DOHH2 (cell line): ENCODE results near the gene PHLDB2.
A peak's percentile ranks its signal among the peaks of the same experiment; 100 is the strongest.

Source experiments
- H3F3A ChIP-seq: fragments of 200-600 bp; sonication (generic), shearing (Covaris generic); 2 replicates; pipeline ENCODE4 v1.6.0; 2016; ENCODE audit warnings: antibody characterized with exemption, mild to moderate bottlenecking; ENCODE audit not compliant: control insufficient read depth, insufficient read depth
- H3K27ac ChIP-seq: fragments of 200-600 bp; sonication (generic); 2 replicates; pipeline ENCODE4 v1.5.1; 2014; ENCODE audit warnings: low read depth, mild to moderate bottlenecking, low read length, moderate library complexity
- H3K27me3 ChIP-seq: fragments of 200-600 bp; sonication (generic); 2 replicates; pipeline ENCODE4 v1.6.1; 2014; ENCODE audit warnings: mild to moderate bottlenecking, low read length, mixed read lengths; ENCODE audit not compliant: control insufficient read depth
- H3K36me3 ChIP-seq: fragments of 200-600 bp; sonication (generic); 2 replicates; pipeline ENCODE4 v1.6.1; 2014; ENCODE audit warnings: mild to moderate bottlenecking, low read length, moderate library complexity, mixed read lengths; ENCODE audit not compliant: control insufficient read depth
- H3K4me1 ChIP-seq: fragments of 200-600 bp; sonication (generic); 2 replicates; pipeline ENCODE4 v1.6.1; 2014; ENCODE audit warnings: mild to moderate bottlenecking, low read length, mixed read lengths; ENCODE audit not compliant: control insufficient read depth
- H3K4me2 ChIP-seq: fragments of 200-600 bp; sonication (generic); 2 replicates; pipeline ENCODE4 v1.6.0; 2014; ENCODE audit warnings: mild to moderate bottlenecking, low read length, moderate library complexity
- H3K4me3 ChIP-seq: fragments of 200-600 bp; sonication (generic); 2 replicates; pipeline ENCODE4 v1.5.1; 2014; ENCODE audit warnings: mild to moderate bottlenecking, low read length, mixed read lengths
- H3K79me2 ChIP-seq: fragments of 200-600 bp; sonication (generic); 2 replicates; pipeline ENCODE4 v1.6.1; 2014; ENCODE audit warnings: mild to moderate bottlenecking, low read length, mixed read lengths; ENCODE audit not compliant: control insufficient read depth
- H3K9me2 ChIP-seq: fragments of 200-600 bp; sonication (generic); replicated peaks from 2 replicates; pipeline ENCODE4 v1.6.1; 2014; ENCODE audit warnings: mild to moderate bottlenecking, low read length, mixed read lengths; ENCODE audit not compliant: control insufficient read depth
- H3K9me3 ChIP-seq: fragments of 200-600 bp; sonication (generic); 2 replicates; pipeline ENCODE4 v1.6.1; 2014; ENCODE audit warnings: antibody characterized with exemption, low read length, mixed read lengths; ENCODE audit not compliant: control insufficient read depth, insufficient read depth
- H4K20me1 ChIP-seq: fragments of 200-600 bp; sonication (generic); 2 replicates; pipeline ENCODE4 v1.6.0; 2014; ENCODE audit warnings: low read depth, mild to moderate bottlenecking, antibody characterized with exemption, low read length, moderate library complexity; ENCODE audit not compliant: control insufficient read depth, insufficient read depth
- EZH2phosphoT487 ChIP-seq: fragments of 200-600 bp; sonication (generic); IDR thresholded peaks from 2 replicates; pipeline ENCODE4 v1.6.1; 2017; ENCODE audit warnings: borderline replicate concordance, mild to moderate bottlenecking, antibody characterized with exemption, low read length, moderate library complexity, mixed read lengths
- TF ChIP-seq, protein P1 (sequence below): fragments of 200-600 bp; sonication (generic); IDR thresholded peaks from one replicate; pipeline ENCODE4 v1.5.1; 2014; ENCODE audit warnings: antibody characterized with exemption, mild to moderate bottlenecking, low read depth, low read length; ENCODE audit not compliant: poor library complexity, severe bottlenecking

PHLDB2 gene

DNA sequence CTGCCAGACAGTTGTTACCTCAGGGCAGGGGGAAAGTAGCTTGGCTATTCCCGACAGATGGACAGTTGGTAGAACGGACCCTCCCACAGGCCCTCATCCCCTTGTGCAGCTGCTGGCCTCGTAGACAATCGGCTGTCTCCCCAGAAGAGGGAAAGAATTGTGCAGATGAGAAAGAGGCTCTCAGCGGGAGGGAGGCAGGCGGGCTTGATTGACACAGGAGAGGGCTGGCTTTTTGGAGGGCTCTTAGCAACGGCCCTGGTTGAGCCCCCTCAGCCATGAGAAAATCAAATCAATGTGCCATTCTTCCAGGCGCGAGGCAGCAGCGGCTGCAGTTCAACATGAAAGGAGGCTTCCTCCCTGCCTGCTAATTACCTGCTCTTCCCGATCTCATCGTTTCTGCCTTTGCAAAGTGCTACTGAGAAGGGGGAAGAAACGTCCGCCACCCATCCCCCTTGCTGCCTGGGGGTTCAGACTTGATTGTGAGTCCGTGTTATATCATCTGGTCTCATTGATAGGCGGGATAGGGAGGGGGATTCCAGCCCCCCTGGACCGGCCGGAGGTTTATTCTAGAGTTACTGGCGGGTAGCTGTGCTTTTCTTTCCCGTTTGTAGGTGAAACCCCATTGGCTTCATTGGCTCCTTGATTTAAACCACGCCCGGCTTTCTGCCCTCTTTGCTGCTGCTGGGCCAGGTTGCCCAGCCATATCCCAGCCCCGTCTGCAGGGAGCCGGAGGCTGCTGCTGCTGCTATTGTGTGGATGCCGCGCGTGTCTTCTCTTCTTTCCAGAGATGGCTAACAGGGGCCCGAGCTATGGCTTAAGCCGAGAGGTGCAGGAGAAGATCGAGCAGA is 139.8 kb downstream of the PHLDB2 start, which contains the start of gene TAGLN3:
Gene TAGLN3, plus strand, starts transcription at position 287 of the 848 bp plus-strand sequence. Its CDS starts 501 bp downstream, at position 788.
- no peak for TF ChIP-seq EZH2phosphoT487
- TF ChIP-seq, protein P1, sequence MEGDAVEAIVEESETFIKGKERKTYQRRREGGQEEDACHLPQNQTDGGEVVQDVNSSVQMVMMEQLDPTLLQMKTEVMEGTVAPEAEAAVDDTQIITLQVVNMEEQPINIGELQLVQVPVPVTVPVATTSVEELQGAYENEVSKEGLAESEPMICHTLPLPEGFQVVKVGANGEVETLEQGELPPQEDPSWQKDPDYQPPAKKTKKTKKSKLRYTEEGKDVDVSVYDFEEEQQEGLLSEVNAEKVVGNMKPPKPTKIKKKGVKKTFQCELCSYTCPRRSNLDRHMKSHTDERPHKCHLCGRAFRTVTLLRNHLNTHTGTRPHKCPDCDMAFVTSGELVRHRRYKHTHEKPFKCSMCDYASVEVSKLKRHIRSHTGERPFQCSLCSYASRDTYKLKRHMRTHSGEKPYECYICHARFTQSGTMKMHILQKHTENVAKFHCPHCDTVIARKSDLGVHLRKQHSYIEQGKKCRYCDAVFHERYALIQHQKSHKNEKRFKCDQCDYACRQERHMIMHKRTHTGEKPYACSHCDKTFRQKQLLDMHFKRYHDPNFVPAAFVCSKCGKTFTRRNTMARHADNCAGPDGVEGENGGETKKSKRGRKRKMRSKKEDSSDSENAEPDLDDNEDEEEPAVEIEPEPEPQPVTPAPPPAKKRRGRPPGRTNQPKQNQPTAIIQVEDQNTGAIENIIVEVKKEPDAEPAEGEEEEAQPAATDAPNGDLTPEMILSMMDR: no peak
- Histone ChIP-seq H3K27me3 (peaks cover 15% of the 10 kb centered on the region), H3K9me3 (no peaks in the 10 kb centered on the region), H3K79me2 (no peaks in the 10 kb centered on the region), H3K27ac (no peak within 1 kb of the TSS), H3K36me3 (no peaks in the 10 kb centered on the region), H4K20me1 (no peaks in the 10 kb centered on the region), H3K9me2 (no peaks in the 10 kb centered on the region), H3K4me3 (peak within 1 kb of the TSS; percentile 12), H3K4me2 (peak within 1 kb of the TSS; percentile 50), H3K4me1 (peaks cover 7% of the 10 kb centered on the region; the same call in 1 of the 2 replicates), H3F3A (no peaks in the 10 kb centered on the region)

DNA sequence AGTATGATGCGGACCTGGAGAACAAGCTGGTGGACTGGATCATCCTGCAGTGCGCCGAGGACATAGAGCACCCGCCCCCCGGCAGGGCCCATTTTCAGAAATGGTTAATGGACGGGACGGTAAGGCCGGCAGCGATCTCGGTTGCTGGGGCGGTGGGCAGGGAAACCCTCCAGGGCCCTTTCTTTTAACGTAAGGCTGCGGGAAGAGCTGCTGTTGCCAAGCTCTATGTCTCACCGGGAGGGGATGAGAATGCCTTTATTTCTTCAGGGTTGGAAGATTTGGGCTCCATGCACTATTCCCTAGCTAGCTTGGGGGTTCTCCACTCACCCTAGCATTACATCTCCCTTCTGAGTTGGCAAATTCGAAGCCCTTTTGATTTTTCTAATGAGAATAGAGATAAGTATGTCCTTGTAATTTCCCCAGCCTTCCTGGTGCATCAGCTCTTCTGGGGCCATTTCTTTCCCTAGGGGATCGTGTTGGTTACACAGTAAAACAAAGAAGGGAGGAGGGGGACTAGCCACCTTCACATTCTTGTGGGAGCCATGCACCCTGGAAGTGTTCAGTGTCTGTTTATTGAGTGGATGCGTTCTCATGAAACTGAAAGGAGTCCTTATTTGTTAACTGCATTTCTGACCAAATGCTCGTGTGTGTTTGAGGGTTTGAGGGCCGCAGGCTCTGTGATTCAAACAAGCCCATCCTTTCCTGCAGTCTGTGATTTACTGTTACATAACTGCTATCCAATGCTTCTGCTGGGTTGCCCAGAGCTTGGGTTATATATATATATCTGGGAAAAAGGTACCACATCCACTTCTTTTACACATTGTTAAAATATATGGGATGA is 140.6 kb downstream of the PHLDB2 start:
- Histone ChIP-seq H3K27ac (no peak overlapping the region), H4K20me1 (no peaks in the 10 kb centered on the region), H3K4me1 (peaks cover 7% of the 10 kb centered on the region; the same call in 1 of the 2 replicates), H3K79me2 (no peaks in the 10 kb centered on the region), H3K9me2 (no peaks in the 10 kb centered on the region), H3F3A (no peaks in the 10 kb centered on the region), H3K9me3 (no peaks in the 10 kb centered on the region), H3K36me3 (no peaks in the 10 kb centered on the region), H3K4me2 (peak overlapping the region; percentile 50; the same call in 1 of the 2 replicates), H3K27me3 (peaks cover 15% of the 10 kb centered on the region), H3K4me3 (no peak overlapping the region)
- TF ChIP-seq, protein P1: no peak
- TF ChIP-seq EZH2phosphoT487: no peak

DNA sequence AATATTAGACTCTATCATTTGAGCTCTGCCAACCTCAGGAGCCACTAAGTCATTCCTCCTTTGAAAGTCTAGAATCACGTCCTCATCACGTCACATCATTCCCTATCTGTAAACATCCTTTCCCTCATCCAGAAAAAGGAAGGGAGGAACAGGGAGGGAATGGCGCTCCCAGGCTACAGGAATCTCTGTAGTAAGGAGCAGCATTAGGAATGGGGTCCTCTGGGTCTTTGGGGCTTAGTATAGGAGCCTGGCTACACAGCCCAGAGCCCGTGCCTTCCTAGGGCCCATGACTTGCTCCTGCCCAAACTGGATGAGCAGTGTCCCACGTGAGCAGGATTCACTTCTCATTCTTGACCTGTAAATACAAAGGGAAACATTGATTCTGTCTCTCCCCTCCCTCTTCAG is 141.3 kb downstream of the PHLDB2 start:
- Histone ChIP-seq H3K79me2 (no peaks in the 10 kb centered on the region), H4K20me1 (no peaks in the 10 kb centered on the region), H3K36me3 (no peaks in the 10 kb centered on the region), H3K4me1 (peaks cover 7% of the 10 kb centered on the region; the same call in 1 of the 2 replicates), H3K9me3 (no peaks in the 10 kb centered on the region), H3K4me2 (no peak overlapping the region), H3K27ac (no peak overlapping the region), H3K4me3 (no peak overlapping the region), H3K9me2 (no peaks in the 10 kb centered on the region), H3F3A (no peaks in the 10 kb centered on the region), H3K27me3 (peaks cover 15% of the 10 kb centered on the region)
- no peak for TF ChIP-seq EZH2phosphoT487
